GM18520 (cell line): Measurements from ENCODE around the gene GNG12.

ENCODE experiments used
- ATAC-seq: cut with Tn5 transposase; IDR thresholded peaks from one replicate; pipeline ENCODE4 v1.9.1; 2021; ENCODE audit not compliant: unreplicated experiment

GNG12 gene

GRCh38 chr1:67755619-67756018, 77.6 kb downstream of the GNG12 start:
- ATAC-seq, result no peak

- no peak for ATAC-seq
These were observed 78.1 kb downstream of the GNG12 start for GRCh38 chr1:67755160-67755559.

- no peak for ATAC-seq
These were observed 78.7 kb downstream of the GNG12 start for GRCh38 chr1:67754526-67754920.

GRCh38 chr1:67753776-67754525, 79.3 kb downstream of the GNG12 start:
- ATAC-seq, result no peak

- no peak for ATAC-seq
These were observed 81.0 kb downstream of the GNG12 start for GRCh38 chr1:67752306-67752705.

GRCh38 chr1:67750691-67751054, 82.6 kb downstream of the GNG12 start:
- ATAC-seq, result no peak

GRCh38 chr1:67749844-67750690, 83.2 kb downstream of the GNG12 start:
- ATAC-seq, result no peak

GRCh38 chr1:67749263-67749843, 83.9 kb downstream of the GNG12 start:
- no peak for ATAC-seq

GRCh38 chr1:67748630-67749029, 84.6 kb downstream of the GNG12 start:
- ATAC-seq, result peak; percentile 79

GRCh38 chr1:67747671-67748546, 85.4 kb downstream of the GNG12 start:
- no peak for ATAC-seq

- ATAC-seq, result no peak
These were observed 87.2 kb downstream of the GNG12 start for GRCh38 chr1:67745875-67746698.

- ATAC-seq, result no peak
These were observed 90.1 kb downstream of the GNG12 start for GRCh38 chr1:67743072-67743725.

- no peak for ATAC-seq
These were observed 91.5 kb downstream of the GNG12 start for GRCh38 chr1:67741736-67742135.

GRCh38 chr1:67741121-67741520, 92.1 kb downstream of the GNG12 start:
- no peak for ATAC-seq

GRCh38 chr1:67740543-67740942, 92.7 kb downstream of the GNG12 start:
- ATAC-seq, result no peak

- ATAC-seq, result no peak
These were observed 93.9 kb downstream of the GNG12 start for GRCh38 chr1:67739361-67739760.

- ATAC-seq, result no peak
These were observed 94.9 kb downstream of the GNG12 start for GRCh38 chr1:67738401-67738800.

GRCh38 chr1:67737875-67738274, 95.4 kb downstream of the GNG12 start:
- no peak for ATAC-seq

GRCh38 chr1:67736750-67737149, 96.5 kb downstream of the GNG12 start:
- ATAC-seq, result no peak
